Fibroblast of lung (primary cell): ENCODE data around the gene CC2D2A. TPM values are rescaled to one million over a fixed set of nuclear protein-coding genes. Genes with fewer than 3 reads are reported as not detected.
A peak's percentile ranks its signal among the peaks of the same experiment; 100 is the strongest.

Experiments used
- DNase-seq, 2 donors: peaks; one replicate each; pipeline versions ENCODE4 v3.0.0 to v3.0.0-alpha.2; 2010; ENCODE audit warnings: low read depth in 2 of 2
- H2AFZ ChIP-seq: 2 replicates; pipeline ENCODE4 v1.5.1; 2012; ENCODE audit warnings: low read length, control low read depth, inconsistent platforms
- H3K27ac ChIP-seq: 2 replicates; pipeline ENCODE4 v1.5.1; 2011; ENCODE audit warnings: low read length, control low read depth; ENCODE audit not compliant: insufficient read depth
- H3K27me3 ChIP-seq: 2 replicates; pipeline ENCODE4 v1.5.1; 2011; ENCODE audit warnings: mild to moderate bottlenecking, low read length; ENCODE audit not compliant: control insufficient read depth, insufficient read depth
- H3K36me3 ChIP-seq: 2 replicates; pipeline ENCODE4 v1.5.1; 2011; ENCODE audit warnings: low read length; ENCODE audit not compliant: control insufficient read depth, insufficient read depth
- H3K4me1 ChIP-seq: 2 replicates; pipeline ENCODE4 v1.5.1; 2011; ENCODE audit warnings: low read length; ENCODE audit not compliant: control insufficient read depth, insufficient read depth; ENCODE audit errors: extremely low read depth
- H3K4me2 ChIP-seq: 2 replicates; pipeline ENCODE4 v1.5.1; 2011; ENCODE audit warnings: low read length, control low read depth; ENCODE audit not compliant: insufficient read depth; ENCODE audit errors: extremely low read depth
- H3K4me3 ChIP-seq, 4 experiments: fragments of 200-600 bp in 1 of 4; sonication (generic) in 1 of 4; replicated peaks in 1 of 4; 2 replicates each; pipeline ENCODE4 v1.5.1; 2011 to 2016; ENCODE audit warnings: low read length in 4 of 4, low read depth in 3 of 4, mild to moderate bottlenecking in 3 of 4, control low read depth in 2 of 4, inconsistent platforms in 1 of 4, mixed read lengths in 1 of 4; ENCODE audit not compliant: insufficient read depth in 1 of 4; ENCODE audit errors: control extremely low read depth in 1 of 4
- H3K79me2 ChIP-seq: 2 replicates; pipeline ENCODE4 v1.5.1; 2012; ENCODE audit warnings: mild to moderate bottlenecking, low read length, inconsistent platforms; ENCODE audit not compliant: control insufficient read depth, insufficient read depth
- H3K9ac ChIP-seq: 2 replicates; pipeline ENCODE4 v1.5.1; 2011; ENCODE audit warnings: mild to moderate bottlenecking, low read length, control low read depth; ENCODE audit not compliant: insufficient read depth
- H3K9me3 ChIP-seq: 2 replicates; pipeline ENCODE4 v1.5.1; 2012; ENCODE audit warnings: low read depth, low read length; ENCODE audit not compliant: control insufficient read depth, insufficient read depth
- H4K20me1 ChIP-seq: 2 replicates; pipeline ENCODE4 v1.5.1; 2011; ENCODE audit warnings: low read length; ENCODE audit not compliant: control insufficient read depth, insufficient read depth; ENCODE audit errors: extremely low read depth
- EZH2 ChIP-seq: IDR thresholded peaks from 2 replicates; pipeline ENCODE4 v1.5.1; 2012; ENCODE audit warnings: low read length, control low read depth, mild to moderate bottlenecking; ENCODE audit errors: missing control alignments
- polyA plus RNA-seq, 2 donors: library from polyadenylated mRNA; depleted of rRNA in 1 of 2; stranded (reverse) in 1 of 2; unstranded in 1 of 2; fragments of >200 nt; gene quantifications; 2 replicates each; pipeline ENCODE4 v1.2.1, GENCODE V29; 2011 to 2012; ENCODE audit warnings: missing spikeins in 1 of 2
- total RNA-seq: library from RNA; depleted of rRNA; stranded (reverse); fragments of >200 nt; gene quantifications from 2 replicates; pipeline ENCODE4 v1.2.1, GENCODE V29; 2014
- TF ChIP-seq, protein P1 (sequence below), 2 donors: IDR thresholded peaks in 1 of 2; conservative IDR thresholded peaks in 1 of 2; 1 replicate in 1 of 2; 2 replicates in 1 of 2; pipeline ENCODE4 v1.5.1; 2011 to 2012; ENCODE audit warnings: low read length in 2 of 2, control low read depth in 1 of 2, inconsistent platforms in 1 of 2, low read depth in 1 of 2, mild to moderate bottlenecking in 1 of 2

Gene CC2D2A
- total and polyA plus RNA-seq, 2 donors (not counting 1 experiment from before 2014, with no cell fraction given), result 30.9 to 41.6 TPM

DNA sequence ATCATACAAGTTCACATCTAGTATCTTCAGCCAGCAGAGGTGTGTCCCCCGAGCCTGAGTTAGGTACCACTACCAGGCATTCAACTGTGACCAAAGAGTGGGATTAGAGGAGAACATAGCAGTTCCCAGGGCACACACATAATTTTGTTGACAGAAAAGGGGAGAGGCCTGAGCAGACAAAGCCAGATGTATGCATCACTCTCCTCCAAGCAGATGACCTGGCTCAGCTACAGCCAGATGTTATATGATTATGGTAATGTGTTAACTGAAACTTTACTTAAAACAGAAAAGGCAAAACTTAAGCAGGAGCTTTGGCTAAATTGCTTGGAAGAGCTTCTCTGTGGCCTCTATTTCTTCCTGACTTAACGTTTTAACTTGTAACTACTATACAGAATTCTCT is 88.9 kb downstream of the CC2D2A start:
- H2AFZ ChIP-seq, result no peak overlapping the region
- no peak overlapping the region for H3K9ac ChIP-seq
- H3K9me3 ChIP-seq, result no peaks in the 10 kb centered on the region
- peaks cover 6% of the 10 kb centered on the region for H3K36me3 ChIP-seq
- H3K4me3 ChIP-seq, result no peak overlapping the region
- no peaks in the 10 kb centered on the region for H3K27me3 ChIP-seq
- H3K4me1 ChIP-seq, result no peaks in the 10 kb centered on the region
- H4K20me1 ChIP-seq, result no peaks in the 10 kb centered on the region
- TF ChIP-seq, protein P1, sequence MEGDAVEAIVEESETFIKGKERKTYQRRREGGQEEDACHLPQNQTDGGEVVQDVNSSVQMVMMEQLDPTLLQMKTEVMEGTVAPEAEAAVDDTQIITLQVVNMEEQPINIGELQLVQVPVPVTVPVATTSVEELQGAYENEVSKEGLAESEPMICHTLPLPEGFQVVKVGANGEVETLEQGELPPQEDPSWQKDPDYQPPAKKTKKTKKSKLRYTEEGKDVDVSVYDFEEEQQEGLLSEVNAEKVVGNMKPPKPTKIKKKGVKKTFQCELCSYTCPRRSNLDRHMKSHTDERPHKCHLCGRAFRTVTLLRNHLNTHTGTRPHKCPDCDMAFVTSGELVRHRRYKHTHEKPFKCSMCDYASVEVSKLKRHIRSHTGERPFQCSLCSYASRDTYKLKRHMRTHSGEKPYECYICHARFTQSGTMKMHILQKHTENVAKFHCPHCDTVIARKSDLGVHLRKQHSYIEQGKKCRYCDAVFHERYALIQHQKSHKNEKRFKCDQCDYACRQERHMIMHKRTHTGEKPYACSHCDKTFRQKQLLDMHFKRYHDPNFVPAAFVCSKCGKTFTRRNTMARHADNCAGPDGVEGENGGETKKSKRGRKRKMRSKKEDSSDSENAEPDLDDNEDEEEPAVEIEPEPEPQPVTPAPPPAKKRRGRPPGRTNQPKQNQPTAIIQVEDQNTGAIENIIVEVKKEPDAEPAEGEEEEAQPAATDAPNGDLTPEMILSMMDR (conservative IDR thresholded peaks at IDR 0.05 in 1 of 2, IDR thresholded peaks at IDR 0.05 in 1 of 2; ENCODE audit: low read depth in 1 of 2, low read length in 2 of 2), result no peak
- TF ChIP-seq EZH2, result no peak
- H3K27ac ChIP-seq, result no peak overlapping the region
- no peak overlapping the region for H3K4me2 ChIP-seq
- no peak for DNase-seq
- H3K79me2 ChIP-seq, result no peaks in the 10 kb centered on the region

DNA sequence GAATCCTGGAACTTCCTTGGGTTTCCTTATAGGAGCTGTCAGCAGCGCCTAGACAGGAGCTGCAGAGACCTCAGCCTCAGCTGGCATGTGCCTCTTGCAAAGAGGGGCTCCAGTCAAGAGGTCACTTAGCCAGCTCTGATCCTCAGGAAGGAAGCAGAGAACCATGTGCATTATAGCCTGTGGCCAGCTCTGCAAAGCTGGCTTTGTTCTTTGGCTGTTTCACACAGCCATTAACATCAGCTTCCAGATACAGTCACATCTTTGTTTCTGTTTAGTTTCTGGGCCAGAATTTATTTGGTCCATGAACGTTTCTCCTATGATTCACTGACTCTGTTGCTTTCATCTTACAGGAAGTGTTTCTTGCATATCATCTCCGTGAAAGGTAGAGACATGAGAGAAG is 92.4 kb downstream of the CC2D2A start:
- peaks cover 9% of the 10 kb centered on the region for H3K36me3 ChIP-seq
- no peaks in the 10 kb centered on the region for H4K20me1 ChIP-seq
- H3K4me1 ChIP-seq, result no peaks in the 10 kb centered on the region
- H3K9me3 ChIP-seq, result no peaks in the 10 kb centered on the region
- H3K4me3 ChIP-seq, result no peak overlapping the region
- DNase-seq, result peak in 1 of 2 donors; percentile 20
- H3K27ac ChIP-seq, result no peak overlapping the region
- H3K79me2 ChIP-seq, result no peaks in the 10 kb centered on the region
- no peak overlapping the region for H2AFZ ChIP-seq
- H3K9ac ChIP-seq, result no peak overlapping the region
- no peak overlapping the region for H3K4me2 ChIP-seq
- no peaks in the 10 kb centered on the region for H3K27me3 ChIP-seq
- TF ChIP-seq, protein P1 (conservative IDR thresholded peaks at IDR 0.05 in 1 of 2, IDR thresholded peaks at IDR 0.05 in 1 of 2; ENCODE audit: low read depth in 1 of 2, low read length in 2 of 2), result no peak
- TF ChIP-seq EZH2, result no peak

DNA sequence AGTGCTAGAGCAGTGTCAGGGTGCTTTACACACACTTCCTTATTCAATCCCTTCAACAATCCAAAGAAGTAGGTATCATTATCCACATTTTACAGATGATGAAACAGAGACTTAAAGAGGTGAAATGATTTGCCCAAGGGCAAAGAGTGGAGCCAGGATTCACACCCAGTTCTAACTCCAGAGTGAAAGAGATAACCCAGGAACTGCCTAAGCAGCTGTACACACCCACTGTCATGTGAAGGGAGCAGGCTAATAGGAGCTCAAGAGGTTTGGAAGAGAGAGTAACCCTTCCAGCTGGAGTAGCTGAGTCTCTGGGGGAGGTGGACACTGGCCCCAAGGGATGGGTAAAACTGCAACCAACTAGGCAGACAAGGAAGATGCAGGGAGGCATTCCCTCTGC is 92.9 kb downstream of the CC2D2A start:
- H3K27me3 ChIP-seq, result no peaks in the 10 kb centered on the region
- DNase-seq, result no peak
- no peak overlapping the region for H3K4me3 ChIP-seq
- H3K79me2 ChIP-seq, result no peaks in the 10 kb centered on the region
- peaks cover 9% of the 10 kb centered on the region for H3K36me3 ChIP-seq
- no peak for TF ChIP-seq EZH2
- TF ChIP-seq, protein P1 (conservative IDR thresholded peaks at IDR 0.05 in 1 of 2, IDR thresholded peaks at IDR 0.05 in 1 of 2; ENCODE audit: low read depth in 1 of 2, low read length in 2 of 2), result no peak
- no peaks in the 10 kb centered on the region for H3K4me1 ChIP-seq
- H3K4me2 ChIP-seq, result no peak overlapping the region
- no peaks in the 10 kb centered on the region for H4K20me1 ChIP-seq
- H3K9me3 ChIP-seq, result no peaks in the 10 kb centered on the region
- no peak overlapping the region for H3K9ac ChIP-seq
- no peak overlapping the region for H3K27ac ChIP-seq
- H2AFZ ChIP-seq, result no peak overlapping the region
